Ureter (tissue), 1 donor: Measurements from ENCODE around the gene TP53TG3D. TPM values are rescaled to one million over a fixed set of nuclear protein-coding genes. Genes with fewer than 3 reads are reported as not detected.
"Not testable (repeated sequence)": the region's sequence is repeated elsewhere in the genome, so short reads cannot be mapped to it uniquely, and the experiment has no call there.

Experiments used
- DNase-seq: peaks from one replicate; pipeline ENCODE4 v3.0.0-alpha.2; 2020; ENCODE audit warnings: low spot score
- total RNA-seq: library from RNA; stranded (reverse); gene quantifications from one replicate; pipeline ENCODE4 v1.2.4, GENCODE V29; 2023
- donor health status: DM: yes; HTN: yes; CAD: no.

TP53TG3D gene, protein sequence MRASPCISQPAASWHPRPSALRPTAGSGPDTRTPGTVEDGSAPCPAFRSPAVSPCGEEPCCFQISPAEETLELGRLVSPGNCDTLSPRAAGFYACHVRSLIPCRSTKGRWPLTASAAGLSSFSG
- total RNA-seq, result not detected

DNA sequence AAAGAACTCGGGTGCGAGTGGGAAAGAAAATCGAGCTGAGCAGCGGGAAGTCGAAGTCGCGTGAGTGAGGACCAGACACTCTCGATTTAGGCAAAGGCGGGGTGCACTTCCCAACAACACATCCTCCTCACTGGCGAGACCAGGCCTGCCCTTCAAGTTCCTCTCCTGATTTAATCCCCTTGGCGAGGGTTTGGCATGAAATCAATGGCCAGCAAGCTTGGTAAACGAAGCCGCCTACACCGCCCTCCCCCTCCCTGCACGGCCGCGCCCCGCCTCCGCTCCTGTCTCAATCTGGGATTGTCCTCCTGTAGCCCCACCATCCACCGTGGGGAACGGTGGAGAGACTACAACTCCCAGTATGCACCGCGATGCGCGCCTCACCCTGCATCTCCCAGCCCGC lies at the start of gene TP53TG3D:
TSS of gene TP53TG3D (plus strand) at position 301 of the 400 bp plus-strand sequence. CDS start at position 369, 68 bp downstream.
- DNase-seq, result not testable (repeated sequence)

DNA sequence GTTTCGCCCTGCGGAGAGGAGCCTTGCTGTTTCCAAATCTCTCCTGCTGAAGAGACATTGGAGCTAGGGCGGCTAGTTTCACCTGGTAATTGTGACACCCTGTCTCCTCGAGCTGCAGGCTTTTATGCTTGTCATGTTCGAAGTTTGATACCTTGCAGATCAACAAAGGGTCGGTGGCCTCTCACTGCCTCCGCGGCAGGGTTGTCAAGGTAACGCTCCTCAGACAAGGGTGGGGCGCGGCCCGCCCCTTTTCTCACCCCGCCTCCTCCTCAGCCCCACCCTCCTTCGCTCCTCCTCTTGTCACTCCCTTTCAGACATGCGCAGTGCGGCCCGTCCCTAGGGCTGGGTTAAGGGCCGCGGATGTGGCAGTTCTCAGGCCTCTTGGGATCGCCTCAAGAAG lies 421 bp downstream of the TP53TG3D start:
- not testable (repeated sequence) for DNase-seq

DNA sequence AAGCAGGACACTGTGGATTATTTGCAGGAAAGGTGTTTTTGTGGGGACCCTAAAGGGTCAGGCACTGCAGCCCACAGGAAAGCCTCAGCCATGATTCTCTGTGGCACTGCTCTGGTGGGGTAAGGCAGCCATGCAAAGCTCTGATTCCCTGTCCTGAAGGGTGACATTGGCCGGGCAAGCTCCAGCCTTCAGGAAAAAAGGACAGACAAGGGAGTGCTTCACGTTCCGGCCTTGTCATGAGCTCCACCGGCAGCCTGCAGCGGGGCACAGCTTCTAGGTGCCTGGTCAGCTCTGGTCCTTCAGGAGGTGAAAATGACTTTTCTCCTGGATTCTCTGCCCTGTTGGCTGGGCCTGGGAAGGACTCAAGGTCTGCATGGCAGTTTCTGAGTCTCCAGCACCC lies 8.4 kb downstream of the TP53TG3D start:
- not testable (repeated sequence) for DNase-seq

DNA sequence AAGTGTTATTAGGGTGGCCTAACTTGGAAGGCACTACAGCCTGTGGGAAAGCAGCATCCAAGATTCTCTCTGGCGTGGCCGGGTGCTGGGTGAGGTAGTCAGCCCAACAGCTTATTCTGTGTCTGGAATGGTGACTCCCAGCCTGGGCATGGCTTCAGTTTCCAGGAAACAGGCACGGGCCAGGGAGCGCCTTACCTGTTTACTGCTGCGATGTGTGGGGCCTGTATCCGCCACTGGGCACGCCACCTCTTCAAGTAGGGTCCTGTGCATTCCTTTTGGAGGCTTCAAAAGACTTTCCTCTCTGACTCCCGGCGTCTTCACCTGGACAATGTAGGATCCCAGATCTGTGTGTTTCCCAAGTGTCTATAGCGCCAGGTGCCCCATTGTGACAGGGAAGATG lies 10.5 kb downstream of the TP53TG3D start:
- DNase-seq, result not testable (repeated sequence)

DNA sequence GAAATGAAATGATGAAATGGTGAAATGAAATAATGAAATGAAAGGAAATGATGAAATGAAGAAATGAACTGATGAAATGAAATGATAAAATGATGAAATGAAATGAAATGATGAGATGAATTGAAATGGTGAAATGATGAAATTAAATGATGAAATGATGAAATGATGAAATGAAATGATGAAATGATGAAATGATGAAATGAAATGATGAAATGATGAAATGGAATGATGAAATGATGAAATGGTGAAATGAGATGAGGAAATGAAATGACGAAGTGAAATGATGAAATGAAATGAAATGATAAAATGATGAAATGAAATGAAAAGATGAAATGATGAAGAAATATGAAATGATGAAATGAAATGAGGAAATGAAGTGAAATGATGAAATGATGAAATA lies 28.8 kb downstream of the TP53TG3D start:
- not testable (repeated sequence) for DNase-seq

DNA sequence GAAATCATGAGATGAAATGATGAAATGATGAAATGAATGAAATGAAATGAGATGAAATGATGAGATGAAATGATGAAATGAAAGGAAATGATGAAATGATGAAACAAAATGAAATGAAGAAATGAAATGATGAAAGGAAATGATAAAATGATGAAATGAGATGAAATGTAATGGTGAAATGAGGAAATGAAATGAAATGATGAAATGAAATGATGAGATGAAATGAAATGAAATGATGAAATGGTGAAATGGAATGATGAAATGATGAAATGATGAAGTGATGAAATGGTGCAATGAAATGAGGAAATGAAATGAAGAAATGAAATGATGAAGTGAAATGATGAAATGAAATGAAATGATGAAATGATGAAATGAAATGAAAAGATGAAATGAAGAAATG lies 29.9 kb downstream of the TP53TG3D start:
- DNase-seq, result not testable (repeated sequence)

DNA sequence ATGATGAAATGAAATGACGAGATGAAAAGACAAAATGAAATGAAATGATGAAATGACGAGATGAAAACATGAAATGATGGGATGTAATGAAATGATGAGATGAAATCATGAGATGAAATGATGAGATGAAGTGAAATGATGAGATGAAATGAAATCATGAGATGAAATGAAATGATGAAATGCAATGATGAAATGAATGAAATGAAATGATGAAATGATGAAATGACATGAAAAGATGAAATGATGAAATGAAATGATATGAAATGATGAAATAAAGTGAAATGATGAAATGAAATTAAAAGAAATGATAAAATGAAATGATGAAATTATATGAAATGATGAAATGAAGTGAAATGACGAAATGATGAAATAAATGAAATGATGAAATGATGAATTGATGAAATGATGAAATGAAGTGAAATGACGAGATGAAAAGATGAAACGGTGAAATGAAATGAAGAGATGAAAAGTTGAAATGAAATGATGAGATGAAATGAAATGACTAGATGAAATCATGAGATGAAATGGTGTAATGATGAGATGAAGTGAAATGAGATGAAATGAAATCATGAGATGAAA lies 30.9 kb downstream of the TP53TG3D start:
- DNase-seq, result not testable (repeated sequence)

DNA sequence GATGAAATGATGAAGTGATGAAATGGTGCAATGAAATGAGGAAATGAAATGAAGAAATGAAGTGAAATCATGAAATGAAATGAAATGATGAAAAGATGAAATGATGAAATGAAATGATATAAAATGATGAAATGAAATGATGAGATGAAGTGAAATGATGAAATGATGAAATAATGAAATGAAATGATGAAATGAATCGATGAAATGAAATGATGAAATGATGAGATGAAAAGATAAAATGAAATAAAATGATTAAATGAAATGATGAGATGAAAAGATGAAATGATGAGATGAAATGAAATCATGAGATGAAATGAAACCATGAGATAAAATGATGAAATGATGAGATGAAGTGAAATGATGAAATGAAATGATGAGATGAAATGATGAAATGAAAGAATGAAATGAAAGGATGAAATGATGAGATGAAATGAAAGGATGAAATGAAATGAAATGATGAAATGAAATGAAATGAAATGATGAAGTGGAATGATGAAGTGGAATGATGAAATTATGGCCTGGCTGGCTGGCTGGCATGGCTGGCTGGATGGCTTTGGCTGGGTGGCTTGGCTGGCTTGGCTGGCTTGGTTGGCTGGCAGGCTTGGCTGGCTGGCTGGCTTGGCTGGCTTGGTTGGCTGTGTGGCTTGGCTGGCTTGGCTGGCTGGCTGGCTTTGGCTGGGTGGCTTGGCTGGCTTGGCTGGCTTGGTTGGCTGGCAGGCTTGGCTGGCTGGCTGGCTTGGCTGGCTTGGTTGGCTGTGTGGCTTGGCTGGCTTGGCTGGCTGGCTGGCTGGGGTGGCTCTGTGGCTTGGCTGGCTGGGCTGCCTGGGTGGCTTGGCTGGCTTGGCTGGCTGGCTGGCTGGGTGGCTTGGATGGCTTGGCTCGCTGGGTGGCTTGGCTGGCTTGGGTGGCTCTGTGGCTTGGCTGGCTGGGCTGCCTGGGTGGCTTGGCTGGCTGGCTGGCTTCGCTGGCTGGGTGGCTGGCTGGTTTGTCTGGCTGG lies 32.0 kb downstream of the TP53TG3D start:
- DNase-seq, result peak; percentile 47

DNA sequence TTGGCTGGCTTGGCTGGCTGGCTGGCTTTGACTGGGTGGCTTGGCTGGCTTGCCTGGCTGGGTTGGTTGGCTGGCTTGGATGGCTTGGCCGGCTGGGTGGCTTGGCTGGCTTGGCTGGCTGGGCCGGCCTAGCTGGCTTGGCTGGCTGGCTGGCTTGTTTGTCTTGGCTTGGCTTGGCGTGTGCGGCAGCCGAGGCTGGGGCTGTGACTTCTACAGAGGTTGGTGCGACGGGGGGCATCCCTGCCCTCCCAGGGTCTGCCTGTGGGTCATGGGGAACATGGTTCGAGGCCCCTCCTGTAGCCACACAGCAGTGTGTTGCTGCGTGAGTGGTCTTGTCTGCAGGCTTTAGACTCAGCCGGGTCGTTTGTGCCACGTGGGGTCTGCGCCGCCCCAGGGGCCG lies 33.1 kb downstream of the TP53TG3D start:
- DNase-seq, result not testable (repeated sequence)

DNA sequence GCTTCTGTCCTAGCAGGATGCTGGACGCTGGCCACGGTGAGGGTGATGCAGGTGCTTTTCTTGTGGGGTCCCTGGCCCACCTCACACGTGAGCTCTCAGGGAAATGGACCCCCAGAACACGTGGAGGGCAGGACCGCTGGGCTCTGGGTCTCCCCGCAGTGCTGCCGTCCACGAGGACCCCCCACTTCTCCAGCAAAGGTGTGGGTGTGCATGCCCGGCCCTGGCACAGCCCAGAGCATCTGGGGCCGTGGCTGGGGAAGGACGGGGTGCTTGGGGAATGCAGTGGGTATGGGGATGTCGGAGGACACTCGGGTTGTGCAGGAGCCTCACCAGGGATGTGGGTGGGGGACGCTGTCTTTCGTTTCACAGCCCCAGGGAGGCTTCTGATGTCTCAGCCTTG lies 34.7 kb downstream of the TP53TG3D start:
- DNase-seq, result peak; percentile 29

DNA sequence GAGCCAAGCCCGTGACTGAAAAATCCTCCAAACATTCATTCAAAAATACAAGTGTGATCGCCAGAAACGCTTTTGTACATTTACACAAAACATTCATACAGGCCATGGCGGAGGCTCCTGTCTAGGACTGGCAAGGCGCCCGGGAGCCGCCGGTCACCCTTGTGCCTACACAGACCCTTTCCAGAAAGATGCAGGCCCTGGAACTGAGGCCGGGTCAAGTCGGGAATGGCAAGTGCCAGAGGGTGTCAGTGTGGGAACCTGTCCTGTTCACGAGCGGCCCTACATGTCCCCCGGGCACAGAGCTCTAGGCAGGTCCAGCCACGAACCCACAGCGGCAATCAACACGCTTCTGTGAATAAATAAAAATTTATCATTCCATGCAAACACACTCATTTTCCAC lies 36.1 kb downstream of the TP53TG3D start:
- DNase-seq, result not testable (repeated sequence)

DNA sequence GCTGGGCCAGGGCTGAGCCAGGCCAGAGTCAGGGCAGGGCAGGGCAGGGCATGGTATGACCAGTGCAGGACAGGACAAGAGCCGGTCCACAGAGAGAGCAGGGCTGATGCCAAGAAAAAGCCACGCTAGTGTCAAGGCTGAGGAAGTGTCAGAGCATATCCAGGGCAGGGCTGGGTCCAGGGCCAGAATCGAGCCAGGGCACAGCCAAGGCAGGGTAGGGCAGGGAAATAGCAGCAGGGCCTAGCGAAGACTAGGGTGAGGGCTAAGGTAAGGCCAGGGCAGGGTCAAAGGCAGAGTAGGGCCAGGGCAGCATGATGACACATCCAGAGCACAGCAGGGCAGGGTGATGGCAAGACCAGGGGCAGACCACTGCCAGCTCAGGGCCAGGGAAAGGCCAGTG lies 49.7 kb downstream of the TP53TG3D start:
- DNase-seq, result not testable (repeated sequence)
